Lower leg skin (tissue), 4 donors: ENCODE measurements around the gene IRF9. TPM values are rescaled to one million over a fixed set of nuclear protein-coding genes. Genes with fewer than 3 reads are reported as not detected.

ENCODE experiments used
- DNase-seq, 2 donors: peaks; one replicate each; pipeline ENCODE4 v3.0.0-alpha.2; 2019; ENCODE audit warnings: low spot score in 2 of 2
- H3K4me3 ChIP-seq: fragments of 200-600 bp; sonication (generic); 2 replicates; pipeline ENCODE4 v1.5.1; 2017; ENCODE audit warnings: mild to moderate bottlenecking, low read depth; ENCODE audit not compliant: poor library complexity, severe bottlenecking
- CTCF ChIP-seq, 3 donors: fragments of 450-650 bp; IDR thresholded peaks; one replicate each; pipeline ENCODE4 v1.5.1; 2016; ENCODE audit warnings: antibody characterized with exemption in 3 of 3, mild to moderate bottlenecking in 3 of 3, moderate library complexity in 2 of 3
- POLR2A ChIP-seq, 2 donors: fragments of 450-650 bp; IDR thresholded peaks; one replicate each; pipeline ENCODE4 v1.6.1; 2016 to 2017; ENCODE audit warnings: antibody characterized with exemption in 2 of 2, mild to moderate bottlenecking in 1 of 2, moderate library complexity in 1 of 2
- WGBS, 2 donors: methylation state at CpG; one replicate each; pipeline ENCODE4 v1.1.5; 2018; 5-methylcytosine and 5-hydroxymethylcytosine counted together
- intact Hi-C: fragments of 100-400 bp; cut with DNase I; formaldehyde crosslinking; loops from one replicate; pipeline ENCODE4 v1.15.0; 2023; ENCODE audit warnings: low total_unique reads
- total RNA-seq, 4 donors: library from RNA; depleted of rRNA; stranded (reverse); fragments of >200 nt; gene quantifications; one replicate each; pipeline ENCODE4 v1.1.0, GENCODE V29; 2016

IRF9 gene
- total RNA-seq, 4 donors from 2014 or later, result 36.1 to 54.1 (median 44.2) TPM

- intact Hi-C loops, result no loop called here
- DNase-seq, result no peak
- TF ChIP-seq CTCF (IDR thresholded peaks at IDR 0.05) (no peak), POLR2A (IDR thresholded peaks at IDR 0.05) (no peak)
- no peak overlapping the region for H3K4me3 ChIP-seq
- WGBS, 2 donors, result 95 to 97% methylated on average over 2 of the region's 2 CpGs
Measured at GRCh38 chr14:24145219-24145618, 15.8 kb upstream of the IRF9 start.

- DNase-seq, result no peak
Measured at GRCh38 chr14:24145690-24146452, 15.2 kb upstream of the IRF9 start.

GRCh38 chr14:24146453-24146977, 14.6 kb upstream of the IRF9 start, which contains the start of gene PSME2:
PSME2 (minus strand) TSS chr14:24146610; CDS start chr14:24146581, 29 bp downstream.
- TF ChIP-seq POLR2A (IDR thresholded peaks at IDR 0.05), result no peak
- TF ChIP-seq CTCF (IDR thresholded peaks at IDR 0.05), result peak in 1 of 3 donors; percentile 14
- intact Hi-C loops, result no loop called here
- H3K4me3 ChIP-seq, result peak within 1 kb of the TSS; percentile 94
- peak; percentile 92 to 98 for DNase-seq
- 1 to 2% methylated on average over 20 to 25 of the region's 25 CpGs for whole genome bisulfite sequencing, 2 donors

More at GRCh38 chr14:24145690-24146452, 15.2 kb upstream of the IRF9 start:
- 10 to 11% methylated on average over 9 of the region's 9 CpGs for WGBS, 2 donors
- intact Hi-C loops, result no loop called here
- TF ChIP-seq POLR2A (IDR thresholded peaks at IDR 0.05) (no peak), CTCF (IDR thresholded peaks at IDR 0.05) (no peak)
- peak overlapping the region; percentile 63 for H3K4me3 ChIP-seq

- peak; percentile 99 to 100 for DNase-seq
- 1% methylated on average over 34 to 45 of the region's 57 CpGs for WGBS, 2 donors
- H3K4me3 ChIP-seq, result peak within 1 kb of the TSS; percentile 94
- no peak for TF ChIP-seq POLR2A (IDR thresholded peaks at IDR 0.05)
- no peak for TF ChIP-seq CTCF (IDR thresholded peaks at IDR 0.05)
- intact Hi-C loops, result no loop called here
Measured at GRCh38 chr14:24146978-24147760, 13.9 kb upstream of the IRF9 start, which contains the start of gene RNF31. RNF31 (plus strand) TSS chr14:24147498; CDS start chr14:24147699, 201 bp downstream.

GRCh38 chr14:24147761-24148428, 13.2 kb upstream of the IRF9 start:
- DNase-seq, result peak in 1 of 2 donors; percentile 82
- intact Hi-C loops, result no loop called here
- peak overlapping the region; percentile 94 for H3K4me3 ChIP-seq
- TF ChIP-seq CTCF (IDR thresholded peaks at IDR 0.05) (no peak), POLR2A (IDR thresholded peaks at IDR 0.05) (no peak)
- WGBS, 2 donors, result 4 to 12% methylated on average over 15 to 25 of the region's 29 CpGs
